GM06990 (cell line): ENCODE data around the gene PRKN.

Experiments
- DNase-seq: peaks from one replicate; pipeline ENCODE4 v3.0.0-alpha.2; 2011; ENCODE audit not compliant: insufficient read length; ENCODE audit errors: extremely low read depth
- H3K27me3 ChIP-seq: replicated peaks from 2 replicates; pipeline ENCODE4 v1.6.0; 2011; ENCODE audit warnings: low read length; ENCODE audit not compliant: control insufficient read depth, insufficient read depth
- H3K36me3 ChIP-seq: 2 replicates; pipeline ENCODE4 v1.5.1; 2011; ENCODE audit warnings: low read length; ENCODE audit not compliant: control insufficient read depth, insufficient read depth
- H3K4me3 ChIP-seq: replicated peaks from 2 replicates; pipeline ENCODE4 v1.5.1; 2011; ENCODE audit warnings: low read depth, mild to moderate bottlenecking, control low read depth, low read length
- TF ChIP-seq, protein P1 (sequence below): IDR thresholded peaks from 2 replicates; pipeline ENCODE4 v1.5.1; 2011; ENCODE audit warnings: low read length, control low read depth, mild to moderate bottlenecking, inconsistent platforms; ENCODE audit not compliant: insufficient read depth, poor library complexity, severe bottlenecking

PRKN gene

DNA sequence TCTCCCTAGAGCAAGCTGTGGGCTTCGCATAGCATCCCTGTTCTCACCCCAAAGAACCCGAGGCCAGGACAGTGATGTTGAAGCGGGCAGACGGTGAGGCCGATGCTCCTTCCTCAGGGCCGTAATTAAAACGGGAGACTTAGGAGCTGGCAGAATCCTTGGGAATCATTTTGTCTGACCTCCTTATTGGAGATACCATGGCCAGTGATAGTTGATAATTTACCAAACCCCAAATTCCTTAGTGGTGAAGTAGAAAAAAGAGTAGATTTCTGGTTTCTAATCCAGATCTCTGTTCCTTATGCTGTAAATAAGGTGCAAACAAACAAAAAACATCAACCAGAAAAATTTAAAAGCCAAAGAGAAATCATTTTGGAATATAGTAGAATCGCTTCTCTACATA, 1092.7 kb downstream of the PRKN start:
- TF ChIP-seq, protein P1, sequence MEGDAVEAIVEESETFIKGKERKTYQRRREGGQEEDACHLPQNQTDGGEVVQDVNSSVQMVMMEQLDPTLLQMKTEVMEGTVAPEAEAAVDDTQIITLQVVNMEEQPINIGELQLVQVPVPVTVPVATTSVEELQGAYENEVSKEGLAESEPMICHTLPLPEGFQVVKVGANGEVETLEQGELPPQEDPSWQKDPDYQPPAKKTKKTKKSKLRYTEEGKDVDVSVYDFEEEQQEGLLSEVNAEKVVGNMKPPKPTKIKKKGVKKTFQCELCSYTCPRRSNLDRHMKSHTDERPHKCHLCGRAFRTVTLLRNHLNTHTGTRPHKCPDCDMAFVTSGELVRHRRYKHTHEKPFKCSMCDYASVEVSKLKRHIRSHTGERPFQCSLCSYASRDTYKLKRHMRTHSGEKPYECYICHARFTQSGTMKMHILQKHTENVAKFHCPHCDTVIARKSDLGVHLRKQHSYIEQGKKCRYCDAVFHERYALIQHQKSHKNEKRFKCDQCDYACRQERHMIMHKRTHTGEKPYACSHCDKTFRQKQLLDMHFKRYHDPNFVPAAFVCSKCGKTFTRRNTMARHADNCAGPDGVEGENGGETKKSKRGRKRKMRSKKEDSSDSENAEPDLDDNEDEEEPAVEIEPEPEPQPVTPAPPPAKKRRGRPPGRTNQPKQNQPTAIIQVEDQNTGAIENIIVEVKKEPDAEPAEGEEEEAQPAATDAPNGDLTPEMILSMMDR = no peak
- no peak overlapping the region for H3K4me3 ChIP-seq
- DNase-seq = no peak

DNA sequence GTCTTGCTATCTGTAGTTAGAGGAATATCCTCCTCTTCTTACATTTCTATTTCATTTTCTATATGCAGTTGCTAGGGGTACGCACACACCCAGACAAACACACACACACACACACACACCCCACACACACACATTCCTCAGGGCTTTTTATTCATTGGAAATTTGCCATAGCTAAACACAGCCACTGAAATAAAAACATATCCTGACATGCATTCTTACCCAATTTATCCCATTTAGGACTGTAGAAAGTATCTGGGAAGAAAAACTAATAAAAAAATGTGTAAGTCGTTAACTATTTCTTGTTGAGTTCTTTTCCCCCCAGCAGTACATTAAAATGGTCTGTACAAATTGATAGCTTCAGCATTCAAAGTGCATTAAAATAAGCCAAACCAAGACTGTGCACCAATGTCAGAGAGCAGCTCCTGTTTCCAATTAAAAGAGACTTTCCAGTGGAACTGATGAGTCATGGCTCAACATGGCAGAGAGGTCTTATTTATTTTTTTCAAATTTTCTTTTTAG, 1095.8 kb downstream of the PRKN start:
- TF ChIP-seq, protein P1 = no peak
- no peak for DNase-seq
- Histone ChIP-seq H3K36me3 (no peaks in the 10 kb centered on the region), H3K27me3 (no peaks in the 10 kb centered on the region), H3K4me3 (no peak overlapping the region)

More for the DNA sequence above, 1092.7 kb downstream of the PRKN start:
- H3K27me3 ChIP-seq = no peaks in the 10 kb centered on the region
- H3K36me3 ChIP-seq = no peaks in the 10 kb centered on the region

DNA sequence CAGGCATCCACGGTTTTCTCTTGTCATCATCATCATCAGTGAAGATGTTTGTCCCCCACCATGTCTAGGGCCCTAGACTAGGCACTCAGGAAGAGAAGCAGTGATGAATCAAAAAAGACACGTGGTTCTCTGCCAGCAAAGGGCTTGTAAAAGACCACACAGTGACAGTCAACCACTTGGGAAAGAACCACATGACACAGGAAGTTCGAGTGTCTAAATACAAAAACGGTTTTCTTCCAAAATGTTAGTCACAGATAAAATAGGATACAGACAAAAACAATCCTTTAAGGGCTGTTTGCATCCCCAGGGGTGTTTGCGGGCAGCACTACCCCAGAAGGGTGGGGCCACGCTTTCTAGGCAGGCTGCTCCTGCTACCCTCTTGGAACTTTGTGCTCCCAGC, 1096.9 kb downstream of the PRKN start:
- H3K4me3 ChIP-seq = no peak overlapping the region
- no peaks in the 10 kb centered on the region for H3K27me3 ChIP-seq
- no peaks in the 10 kb centered on the region for H3K36me3 ChIP-seq
- TF ChIP-seq, protein P1 = no peak
- no peak for DNase-seq

DNA sequence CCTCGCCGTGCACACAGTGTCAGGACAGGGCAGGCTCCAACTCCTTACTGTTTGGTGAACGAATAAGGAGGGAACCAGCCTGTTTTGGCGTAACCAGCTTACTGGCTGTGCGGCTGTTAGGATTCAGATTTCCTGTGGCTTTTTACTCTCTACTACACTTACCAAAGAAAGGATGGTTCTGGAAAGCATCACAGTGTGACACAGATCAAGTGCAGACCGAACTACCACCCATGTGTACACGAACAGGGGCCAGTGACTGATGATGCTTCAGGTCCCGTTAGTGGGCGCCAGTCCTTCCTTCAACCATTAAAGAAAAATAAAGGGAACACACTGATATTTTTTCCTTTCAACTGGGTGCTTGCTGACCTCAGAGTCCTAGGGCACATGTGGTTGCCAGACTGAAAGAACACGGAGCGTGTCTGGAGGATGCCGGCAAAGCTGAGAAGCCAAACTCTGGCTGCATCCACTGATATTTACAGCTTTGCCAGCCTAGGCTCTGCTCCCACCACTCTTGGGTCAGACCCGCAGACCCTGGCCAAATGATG, 1101.4 kb downstream of the PRKN start:
- H3K36me3 ChIP-seq = no peaks in the 10 kb centered on the region
- DNase-seq = no peak
- H3K27me3 ChIP-seq = no peaks in the 10 kb centered on the region
- TF ChIP-seq, protein P1 = no peak
- H3K4me3 ChIP-seq = no peak overlapping the region

DNA sequence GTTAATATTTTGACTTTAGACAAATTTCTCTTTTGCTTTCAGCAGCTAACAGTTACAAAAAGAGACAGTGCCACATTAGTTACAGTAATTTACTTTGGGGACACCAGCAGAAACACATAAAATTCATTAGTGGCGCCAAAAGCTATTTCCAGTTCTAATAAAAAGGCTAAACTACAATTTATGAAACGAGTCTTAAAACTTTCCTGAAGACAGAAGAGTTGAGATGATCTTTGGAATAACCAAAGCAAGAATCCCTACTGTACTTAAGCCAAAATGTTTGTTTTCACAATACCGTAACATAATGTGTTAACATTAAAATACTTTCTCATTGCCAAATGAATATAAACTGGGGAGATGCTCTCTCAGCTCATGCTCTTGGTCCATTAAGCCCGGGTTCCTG, 1103.5 kb downstream of the PRKN start:
- DNase-seq = no peak
- no peaks in the 10 kb centered on the region for H3K27me3 ChIP-seq
- H3K36me3 ChIP-seq = no peaks in the 10 kb centered on the region
- TF ChIP-seq, protein P1 = no peak
- no peak overlapping the region for H3K4me3 ChIP-seq

DNA sequence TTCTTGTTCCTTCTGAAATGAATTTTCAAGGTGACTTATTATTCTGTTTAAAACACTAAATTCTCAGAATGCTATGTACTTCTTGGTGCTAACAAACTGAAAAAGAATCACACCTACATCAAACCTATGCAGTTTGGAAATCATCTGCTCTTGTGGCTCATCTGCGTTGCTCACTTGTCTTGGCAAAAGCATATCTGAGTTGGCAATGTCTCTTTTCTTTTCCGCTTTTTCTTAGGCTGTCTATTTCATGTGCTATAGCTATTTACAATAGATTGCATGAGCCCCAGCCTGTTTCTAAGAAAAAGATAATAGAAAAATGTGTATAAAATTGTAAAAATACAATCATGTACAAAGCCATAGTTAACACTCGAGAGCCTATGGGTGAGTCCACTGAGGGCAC, 1104.8 kb downstream of the PRKN start:
- Histone ChIP-seq H3K27me3 (no peaks in the 10 kb centered on the region), H3K4me3 (no peak overlapping the region), H3K36me3 (no peaks in the 10 kb centered on the region)
- DNase-seq = no peak
- TF ChIP-seq, protein P1 = no peak
